Body of pancreas (tissue), 4 donors: Measurements from ENCODE around the gene HCFC1R1.

Experiments used
- CTCF ChIP-seq, 7 experiments: fragments of 450-650 bp in 4 of 7; fragments of 200-600 bp in 3 of 7; sonication (generic) in 3 of 7; IDR thresholded peaks; one replicate each; pipeline ENCODE4 v1.5.1; 2016 to 2019; ENCODE audit warnings: antibody characterized with exemption in 7 of 7
- POLR2A ChIP-seq, 3 donors: fragments of 450-650 bp; IDR thresholded peaks; one replicate each; pipeline ENCODE4 v1.6.1; 2016; ENCODE audit warnings: antibody characterized with exemption in 3 of 3, mild to moderate bottlenecking in 2 of 3

- TF ChIP-seq POLR2A (IDR thresholded peaks at IDR 0.05) (no peak), CTCF (IDR thresholded peaks at IDR 0.05) (peak; percentile 72 to 99 (median 94))
Observed at GRCh38 chr16:2983706-2984136, 40.0 kb downstream of the HCFC1R1 start.
